Stimulated activated CD8-positive, alpha-beta memory T cell treated with anti-CD3 and anti-CD28 coated beads, Interleukin-7, amount 100 ng/mL, for 1 hour (primary cell): Measurements from ENCODE around the gene TRIM54.

Experiments used
- DNase-seq, 2 donors: peaks; one replicate each; pipeline ENCODE4 v3.0.0-alpha.2; 2020; ENCODE audit warnings: low read depth in 2 of 2

The TRIM54 gene

DNA sequence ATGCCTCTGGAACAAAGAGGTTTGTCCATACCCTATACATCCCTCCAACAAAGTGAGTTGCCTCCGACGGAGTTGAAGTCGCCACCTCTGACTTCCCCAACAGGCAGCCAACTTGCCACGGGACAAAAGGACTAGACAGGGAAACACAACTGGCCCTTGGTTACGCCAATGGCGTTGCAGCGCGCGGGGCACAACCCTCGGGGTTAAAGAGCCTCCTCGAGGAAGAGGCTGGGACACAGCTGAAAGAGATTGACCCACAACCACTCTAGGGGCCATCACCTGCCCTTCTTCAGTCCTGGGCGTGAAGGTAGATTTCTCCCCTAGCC lies 73.8 kb downstream of the TRIM54 start:
- peak in 1 of 2 donors; percentile 11 for DNase-seq

DNA sequence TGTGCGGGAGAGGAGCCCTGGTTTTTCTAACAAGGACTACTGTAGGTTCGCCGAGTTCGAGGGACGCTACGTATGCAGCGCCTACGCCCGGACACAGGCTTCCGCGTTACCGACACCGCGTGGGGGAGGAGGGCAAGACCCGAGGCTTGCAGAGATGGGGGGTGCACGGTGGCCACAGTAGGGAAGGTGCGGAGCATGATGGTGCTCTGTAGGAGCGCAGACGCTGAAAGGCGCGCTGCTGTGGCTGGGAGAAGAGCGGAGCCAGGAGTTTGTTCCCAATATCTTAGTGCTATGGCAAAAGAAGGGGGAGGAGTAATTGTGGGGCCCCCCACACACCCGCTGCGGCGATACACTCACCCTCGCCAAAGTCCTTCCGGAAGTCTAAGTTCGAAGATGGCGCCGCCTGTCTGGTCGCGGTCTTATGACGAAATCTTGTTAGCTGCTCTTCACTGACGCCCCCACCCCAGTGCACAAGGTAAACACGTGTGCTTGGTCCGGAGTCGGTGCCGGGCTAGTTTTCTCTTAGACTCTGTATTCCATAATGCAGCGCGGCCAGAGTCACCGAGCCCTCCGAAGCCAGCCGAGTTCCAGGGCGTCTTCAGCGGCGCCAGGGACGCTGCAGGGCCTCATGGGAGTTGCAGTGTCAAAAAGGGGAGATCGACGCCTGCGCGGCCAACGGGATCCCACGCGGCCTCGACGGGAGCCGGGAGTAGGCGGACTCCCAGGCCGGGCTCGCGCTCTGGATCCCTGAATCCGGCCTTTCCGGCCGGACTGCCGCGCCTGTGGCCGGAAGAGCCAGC lies 74.4 kb downstream of the TRIM54 start, which contains the start of gene GTF3C2:
TSS of gene GTF3C2 (minus strand) at position 383 of the 800 bp plus-strand sequence. CDS start 13,210 bp downstream, outside the sequence.
- DNase-seq, result peak; percentile 82 to 87
